ENCODE results near the gene ENC1.

DNA sequence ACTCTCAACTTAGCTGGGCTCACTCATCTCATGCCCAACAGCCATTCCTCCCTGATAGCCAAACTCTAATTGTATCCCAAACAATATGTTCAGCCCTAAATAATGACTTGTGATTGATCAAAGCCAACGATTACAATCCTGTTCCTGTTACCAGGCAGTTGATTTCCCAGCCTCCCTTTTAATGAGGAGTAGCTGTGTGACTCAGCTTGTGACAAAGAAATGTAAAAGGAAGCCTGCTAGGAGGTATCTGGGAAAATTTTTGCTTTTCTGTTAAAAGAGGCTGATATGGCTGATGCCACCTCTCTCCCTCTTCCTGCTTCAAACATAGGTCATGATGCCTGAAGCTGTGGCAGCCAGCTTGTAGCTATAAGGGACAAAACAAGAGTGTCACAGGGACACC, 19.6 kb upstream of the ENC1 start:
- TF ChIP-seq, protein P1, sequence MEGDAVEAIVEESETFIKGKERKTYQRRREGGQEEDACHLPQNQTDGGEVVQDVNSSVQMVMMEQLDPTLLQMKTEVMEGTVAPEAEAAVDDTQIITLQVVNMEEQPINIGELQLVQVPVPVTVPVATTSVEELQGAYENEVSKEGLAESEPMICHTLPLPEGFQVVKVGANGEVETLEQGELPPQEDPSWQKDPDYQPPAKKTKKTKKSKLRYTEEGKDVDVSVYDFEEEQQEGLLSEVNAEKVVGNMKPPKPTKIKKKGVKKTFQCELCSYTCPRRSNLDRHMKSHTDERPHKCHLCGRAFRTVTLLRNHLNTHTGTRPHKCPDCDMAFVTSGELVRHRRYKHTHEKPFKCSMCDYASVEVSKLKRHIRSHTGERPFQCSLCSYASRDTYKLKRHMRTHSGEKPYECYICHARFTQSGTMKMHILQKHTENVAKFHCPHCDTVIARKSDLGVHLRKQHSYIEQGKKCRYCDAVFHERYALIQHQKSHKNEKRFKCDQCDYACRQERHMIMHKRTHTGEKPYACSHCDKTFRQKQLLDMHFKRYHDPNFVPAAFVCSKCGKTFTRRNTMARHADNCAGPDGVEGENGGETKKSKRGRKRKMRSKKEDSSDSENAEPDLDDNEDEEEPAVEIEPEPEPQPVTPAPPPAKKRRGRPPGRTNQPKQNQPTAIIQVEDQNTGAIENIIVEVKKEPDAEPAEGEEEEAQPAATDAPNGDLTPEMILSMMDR (IDR thresholded peaks at IDR 0.05): no peak
- TF ChIP-seq POLR2A (IDR thresholded peaks at IDR 0.05) (no peak), POLR2AphosphoS5 (IDR thresholded peaks at IDR 0.05; ENCODE audit: insufficient read depth in 1 of 2, low read depth in 1 of 2) (no peak)
